ENCODE data around the gene RFFL. TPM values are rescaled to one million over a fixed set of nuclear protein-coding genes. Genes with fewer than 3 reads are reported as not detected.

Gene RFFL
- total and polyA plus RNA-seq, 9 of the 15 experiments (the other 6 are each of a cell fraction or from before 2014, with no cell fraction given): 3.4 to 18.1 (median 12.8) TPM

- ChIA-PET POLR2A (no interaction called here), CTCF (ENCODE audit: low intra/inter-chr PET ratio) (no interaction called here)
- in situ Hi-C loops (cut with MboI): no loop called here
- H3K27ac ChIP-seq (ENCODE audit: extremely low read depth, low read depth, low read length): no peak overlapping the region
- FAIRE-seq (no peak), DNase-seq (ENCODE audit: extremely low read depth in 1 of 4, low spot score in 3 of 4) (no peak), ATAC-seq (no peak)
- H4K20me1 ChIP-seq (replicated peaks; ENCODE audit: control insufficient read depth, insufficient read depth, low read length): no peaks in the 10 kb centered on the region
- 73% methylated on average over 1 of the region's 1 CpG for WGBS (ENCODE audit: insufficient coverage, low coverage, missing lambda C conversion rate)
- H3K27me3 ChIP-seq (ENCODE audit: control insufficient read depth in 2 of 2, insufficient read depth in 2 of 2, low read length in 2 of 2): no peaks in the 10 kb centered on the region
- no TSS peak for BruUV-seq (replicated peaks)
- H2AFZ ChIP-seq (ENCODE audit: low read depth, low read length): no peak overlapping the region
- TF ChIP-seq ASH1L (IDR thresholded peaks at IDR 0.05; ENCODE audit: borderline replicate concordance, low read depth, partially characterized antibody) (no peak), NFATC3 (IDR thresholded peaks at IDR 0.05) (no peak), ZBTB1 (CRISPR knock-in tag; IDR thresholded peaks at IDR 0.05; ENCODE audit: borderline replicate concordance, low read depth) (no peak), ZNF174 (CRISPR knock-in tag; IDR thresholded peaks at IDR 0.05) (no peak), ETV1 (tag; conservative IDR thresholded peaks at IDR 0.05; ENCODE audit: low read depth) (no peak), ZNF384 (IDR thresholded peaks at IDR 0.05; ENCODE audit: low read depth, low read length) (no peak), E2F5 (CRISPR knock-in tag; IDR thresholded peaks at IDR 0.05) (no peak), CREB1 (IDR thresholded peaks at IDR 0.05) (no peak), CREB1 (CRISPR knock-in tag; IDR thresholded peaks at IDR 0.05) (no peak), FOXM1 (IDR thresholded peaks at IDR 0.05; ENCODE audit: low read depth) (no peak), FOXM1 (CRISPR knock-in tag; IDR thresholded peaks at IDR 0.05; ENCODE audit: low read depth) (no peak), ATF7 (IDR thresholded peaks at IDR 0.05) (no peak), KLF10 (CRISPR knock-in tag; IDR thresholded peaks at IDR 0.05) (no peak), ZNF3 (CRISPR knock-in tag; IDR thresholded peaks at IDR 0.05) (no peak), E4F1 (CRISPR knock-in tag; IDR thresholded peaks at IDR 0.05; ENCODE audit: borderline replicate concordance) (no peak), ZNF12 (CRISPR knock-in tag; IDR thresholded peaks at IDR 0.05) (no peak), EWSR1 (IDR thresholded peaks at IDR 0.05; ENCODE audit: borderline replicate concordance, low read depth, partially characterized antibody) (no peak), ZFP1 (CRISPR knock-in tag; IDR thresholded peaks at IDR 0.05) (no peak), BMI1 (IDR thresholded peaks at IDR 0.05; ENCODE audit: low read length) (no peak), JUN (IDR thresholded peaks at IDR 0.05; ENCODE audit: borderline replicate concordance, low read depth, low read length) (no peak), JUN (CRISPR knock-in tag; IDR thresholded peaks at IDR 0.05; ENCODE audit: borderline replicate concordance) (no peak), PTRF (tag; IDR thresholded peaks at IDR 0.05) (no peak), SMARCA5 (IDR thresholded peaks at IDR 0.05) (no peak)
- intact Hi-C loops (cut with micrococcal nuclease): no loop called here
- H3K4me2 ChIP-seq (ENCODE audit: insufficient read depth, low read length): no peak overlapping the region
- no peaks in the 10 kb centered on the region for H3K9me3 ChIP-seq (replicated peaks; ENCODE audit: control insufficient read depth, insufficient read depth, low read depth, low read length)
- peaks cover 0 to 6% of the 10 kb centered on the region in 2 experiments; a peak in 1 of 5 replicates for H3K4me1 ChIP-seq (replicated peaks in 1 of 2; ENCODE audit: control insufficient read depth in 2 of 2, insufficient read depth in 2 of 2, low read length in 2 of 2)
- no peak overlapping the region for H3K4me3 ChIP-seq
- H3K9ac ChIP-seq (ENCODE audit: insufficient read depth in 1 of 2, low read depth in 2 of 2, low read length in 2 of 2): no peak overlapping the region
- 0 out of 3 replicates have a peak, but pooled peaks cover 4% of the 10 kb centered on the region for H3K36me3 ChIP-seq (ENCODE audit: control insufficient read depth, insufficient read depth, low read length)
- no peaks in the 10 kb centered on the region for H3K79me2 ChIP-seq (ENCODE audit: control insufficient read depth, insufficient read depth, low read length)
- no peaks in the 10 kb centered on the region for H3K9me1 ChIP-seq (ENCODE audit: control insufficient read depth, insufficient read depth, low read length)
Measured at GRCh38 chr17:35030780-35031179, 32.7 kb downstream of the RFFL start.

Data from K562 (cell line).